HG03108 (cell line): Measurements from ENCODE around the gene LYRM1.
"Not testable (repeated sequence)": the region's sequence is repeated elsewhere in the genome, so short reads cannot be mapped to it uniquely, and the experiment has no call there.

Source experiments
- ATAC-seq: cut with Tn5 transposase; IDR thresholded peaks from one replicate; pipeline ENCODE4 v1.9.1; 2021; ENCODE audit warnings: moderate library complexity; ENCODE audit not compliant: unreplicated experiment

LYRM1 gene

GRCh38 chr16:20901436-20902112, 1.0 kb downstream of the LYRM1 start:
- ATAC-seq = peak; percentile 33

GRCh38 chr16:20902426-20902825, 1.9 kb downstream of the LYRM1 start:
- no peak for ATAC-seq

- no peak for ATAC-seq
Observed at GRCh38 chr16:20903116-20903898, 2.7 kb downstream of the LYRM1 start.

- ATAC-seq = no peak
Observed at GRCh38 chr16:20903899-20904506, 3.4 kb downstream of the LYRM1 start.

- no peak for ATAC-seq
Observed at GRCh38 chr16:20904507-20905081, 4.0 kb downstream of the LYRM1 start.

- no peak for ATAC-seq
Observed at GRCh38 chr16:20905576-20905975, 5.0 kb downstream of the LYRM1 start.

- ATAC-seq = no peak
Observed at GRCh38 chr16:20906341-20907255, 6.0 kb downstream of the LYRM1 start.

GRCh38 chr16:20910781-20911321, 10.3 kb downstream of the LYRM1 start:
- no peak for ATAC-seq

GRCh38 chr16:20911361-20911760, 10.8 kb downstream of the LYRM1 start:
- ATAC-seq = no peak

GRCh38 chr16:20916289-20916688, 15.7 kb downstream of the LYRM1 start:
- ATAC-seq = no peak

GRCh38 chr16:20916942-20917341, 16.4 kb downstream of the LYRM1 start:
- ATAC-seq = no peak

- no peak for ATAC-seq
Observed at GRCh38 chr16:20918486-20919239, 18.1 kb downstream of the LYRM1 start.

- no peak for ATAC-seq
Observed at GRCh38 chr16:20920091-20920490, 19.5 kb downstream of the LYRM1 start.

- ATAC-seq = no peak
Observed at GRCh38 chr16:20920799-20921198, 20.2 kb downstream of the LYRM1 start.

- no peak for ATAC-seq
Observed at GRCh38 chr16:20923876-20924275, 23.3 kb downstream of the LYRM1 start.

GRCh38 chr16:20925751-20926150, 25.2 kb downstream of the LYRM1 start:
- no peak for ATAC-seq

- ATAC-seq = no peak
Observed at GRCh38 chr16:20928774-20929411, 28.3 kb downstream of the LYRM1 start.

GRCh38 chr16:20929676-20930364, 29.2 kb downstream of the LYRM1 start:
- ATAC-seq = not testable (repeated sequence)

GRCh38 chr16:20930365-20930690, 29.8 kb downstream of the LYRM1 start:
- no peak for ATAC-seq
